Fibroblast of the aortic adventitia (primary cell): Measurements from ENCODE around the gene CD276. TPM values are rescaled to one million over a fixed set of nuclear protein-coding genes. Genes with fewer than 3 reads are reported as not detected.
"Not testable (repeated sequence)": the region's sequence is repeated elsewhere in the genome, so short reads cannot be mapped to it uniquely, and the experiment has no call there.

Experiments used
- DNase-seq: peaks from one replicate; pipeline ENCODE4 v3.0.0-alpha.2; 2010; ENCODE audit warnings: low read depth
- H3K4me3 ChIP-seq: 2 replicates; pipeline ENCODE4 v1.5.1; 2011; ENCODE audit warnings: low read depth, mild to moderate bottlenecking, control low read depth, low read length, moderate library complexity
- total RNA-seq: library from RNA; depleted of rRNA; stranded (reverse); fragments of >200 nt; gene quantifications from 2 replicates; pipeline ENCODE4 v1.2.3, GENCODE V29; 2012; ENCODE audit warnings: low replicate concordance
- TF ChIP-seq, protein P1 (sequence below): IDR thresholded peaks from 2 replicates; pipeline ENCODE4 v1.5.1; 2011; ENCODE audit warnings: mild to moderate bottlenecking, low read length, control low read depth, inconsistent platforms; ENCODE audit not compliant: insufficient read depth

The CD276 gene
- total RNA-seq, 1 donor: 87.3 TPM

DNA sequence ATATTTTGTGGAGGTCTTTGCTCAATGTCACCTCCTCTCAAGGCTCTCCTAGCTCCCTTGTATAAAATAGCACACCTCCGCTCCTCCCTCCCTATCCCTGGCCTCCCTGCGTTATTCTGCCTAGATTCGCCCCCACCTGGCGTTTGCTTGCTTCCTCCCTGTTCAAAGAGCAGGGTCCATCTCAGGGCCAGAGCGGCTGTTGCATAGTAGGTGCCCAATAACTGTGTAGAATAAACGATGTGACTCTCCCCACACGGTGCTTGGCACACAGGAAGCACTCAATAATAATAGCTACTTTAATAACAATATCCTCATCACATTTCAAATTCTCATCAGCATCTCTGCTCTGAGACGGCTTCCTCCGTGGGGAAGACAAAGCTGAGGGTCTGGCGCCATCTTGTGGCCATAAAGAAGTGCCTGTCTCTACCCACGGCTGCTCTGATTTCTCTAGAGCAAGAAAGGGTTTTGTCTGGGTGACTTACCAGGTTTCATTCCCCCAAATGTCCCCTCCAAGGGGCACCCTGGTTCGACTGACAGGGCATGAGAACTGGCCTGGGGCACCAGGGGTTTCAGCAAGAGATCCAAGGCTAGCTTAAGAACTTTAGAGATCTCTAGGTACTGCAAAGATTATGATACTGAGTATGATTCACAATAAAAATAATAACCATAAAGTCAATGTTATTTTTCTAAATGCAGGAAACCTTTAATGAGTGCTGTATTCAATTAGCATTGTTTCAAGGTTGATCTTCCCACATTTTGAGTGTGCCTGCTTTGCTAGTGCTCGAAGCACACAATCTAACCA lies 16.1 kb downstream of the CD276 start:
- TF ChIP-seq, protein P1, sequence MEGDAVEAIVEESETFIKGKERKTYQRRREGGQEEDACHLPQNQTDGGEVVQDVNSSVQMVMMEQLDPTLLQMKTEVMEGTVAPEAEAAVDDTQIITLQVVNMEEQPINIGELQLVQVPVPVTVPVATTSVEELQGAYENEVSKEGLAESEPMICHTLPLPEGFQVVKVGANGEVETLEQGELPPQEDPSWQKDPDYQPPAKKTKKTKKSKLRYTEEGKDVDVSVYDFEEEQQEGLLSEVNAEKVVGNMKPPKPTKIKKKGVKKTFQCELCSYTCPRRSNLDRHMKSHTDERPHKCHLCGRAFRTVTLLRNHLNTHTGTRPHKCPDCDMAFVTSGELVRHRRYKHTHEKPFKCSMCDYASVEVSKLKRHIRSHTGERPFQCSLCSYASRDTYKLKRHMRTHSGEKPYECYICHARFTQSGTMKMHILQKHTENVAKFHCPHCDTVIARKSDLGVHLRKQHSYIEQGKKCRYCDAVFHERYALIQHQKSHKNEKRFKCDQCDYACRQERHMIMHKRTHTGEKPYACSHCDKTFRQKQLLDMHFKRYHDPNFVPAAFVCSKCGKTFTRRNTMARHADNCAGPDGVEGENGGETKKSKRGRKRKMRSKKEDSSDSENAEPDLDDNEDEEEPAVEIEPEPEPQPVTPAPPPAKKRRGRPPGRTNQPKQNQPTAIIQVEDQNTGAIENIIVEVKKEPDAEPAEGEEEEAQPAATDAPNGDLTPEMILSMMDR: peak; percentile 86
- peak; percentile 85 for DNase-seq
- H3K4me3 ChIP-seq: no peak overlapping the region

DNA sequence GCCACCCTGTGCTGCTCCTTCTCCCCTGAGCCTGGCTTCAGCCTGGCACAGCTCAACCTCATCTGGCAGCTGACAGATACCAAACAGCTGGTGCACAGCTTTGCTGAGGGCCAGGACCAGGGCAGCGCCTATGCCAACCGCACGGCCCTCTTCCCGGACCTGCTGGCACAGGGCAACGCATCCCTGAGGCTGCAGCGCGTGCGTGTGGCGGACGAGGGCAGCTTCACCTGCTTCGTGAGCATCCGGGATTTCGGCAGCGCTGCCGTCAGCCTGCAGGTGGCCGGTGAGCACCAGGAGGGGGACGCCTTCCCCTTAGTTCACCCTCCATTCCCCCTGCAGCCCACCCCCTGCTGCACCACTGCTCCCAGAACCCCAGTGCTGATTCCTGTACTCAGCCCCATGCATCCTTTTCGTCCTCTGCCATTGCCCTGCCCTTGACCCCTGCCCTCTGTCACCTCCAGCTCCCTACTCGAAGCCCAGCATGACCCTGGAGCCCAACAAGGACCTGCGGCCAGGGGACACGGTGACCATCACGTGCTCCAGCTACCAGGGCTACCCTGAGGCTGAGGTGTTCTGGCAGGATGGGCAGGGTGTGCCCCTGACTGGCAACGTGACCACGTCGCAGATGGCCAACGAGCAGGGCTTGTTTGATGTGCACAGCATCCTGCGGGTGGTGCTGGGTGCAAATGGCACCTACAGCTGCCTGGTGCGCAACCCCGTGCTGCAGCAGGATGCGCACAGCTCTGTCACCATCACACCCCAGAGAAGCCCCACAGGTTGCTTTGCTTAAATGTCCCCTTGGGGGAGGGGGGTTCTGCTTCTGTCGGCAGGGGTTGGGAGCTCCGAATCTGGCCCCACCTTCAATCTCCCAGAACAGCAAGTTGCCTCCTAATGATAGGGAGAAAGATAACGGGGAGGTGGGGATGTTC lies 18.4 kb downstream of the CD276 start:
- H3K4me3 ChIP-seq, DNase-seq: not testable (repeated sequence)

DNA sequence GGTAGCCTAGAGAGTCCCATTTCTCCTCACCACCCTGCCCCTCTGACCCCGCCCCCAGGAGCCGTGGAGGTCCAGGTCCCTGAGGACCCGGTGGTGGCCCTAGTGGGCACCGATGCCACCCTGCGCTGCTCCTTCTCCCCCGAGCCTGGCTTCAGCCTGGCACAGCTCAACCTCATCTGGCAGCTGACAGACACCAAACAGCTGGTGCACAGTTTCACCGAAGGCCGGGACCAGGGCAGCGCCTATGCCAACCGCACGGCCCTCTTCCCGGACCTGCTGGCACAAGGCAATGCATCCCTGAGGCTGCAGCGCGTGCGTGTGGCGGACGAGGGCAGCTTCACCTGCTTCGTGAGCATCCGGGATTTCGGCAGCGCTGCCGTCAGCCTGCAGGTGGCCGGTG lies 19.4 kb downstream of the CD276 start:
- not testable (repeated sequence) for H3K4me3 ChIP-seq, DNase-seq

DNA sequence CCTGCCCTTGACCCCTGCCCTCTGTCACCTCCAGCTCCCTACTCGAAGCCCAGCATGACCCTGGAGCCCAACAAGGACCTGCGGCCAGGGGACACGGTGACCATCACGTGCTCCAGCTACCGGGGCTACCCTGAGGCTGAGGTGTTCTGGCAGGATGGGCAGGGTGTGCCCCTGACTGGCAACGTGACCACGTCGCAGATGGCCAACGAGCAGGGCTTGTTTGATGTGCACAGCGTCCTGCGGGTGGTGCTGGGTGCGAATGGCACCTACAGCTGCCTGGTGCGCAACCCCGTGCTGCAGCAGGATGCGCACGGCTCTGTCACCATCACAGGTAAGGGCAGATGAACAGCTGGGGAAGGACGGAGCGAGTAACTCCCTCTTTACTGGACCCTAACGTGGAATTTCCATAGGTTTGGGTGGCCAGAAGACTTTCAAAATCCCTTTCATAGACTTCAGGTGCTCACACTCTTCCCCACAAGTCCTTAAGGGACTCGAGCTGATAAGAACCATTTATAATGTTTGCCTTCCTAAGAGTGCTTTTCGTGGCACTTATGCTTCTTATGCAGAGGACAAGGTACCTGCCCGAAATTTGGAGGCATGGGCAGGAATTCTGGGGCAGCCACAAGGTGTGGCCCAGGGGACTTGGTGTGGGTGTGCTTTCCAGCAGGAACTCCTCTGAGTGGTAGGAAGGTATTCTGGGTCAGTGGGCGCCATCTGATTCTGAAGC lies 20.1 kb downstream of the CD276 start:
- DNase-seq, H3K4me3 ChIP-seq: not testable (repeated sequence)

DNA sequence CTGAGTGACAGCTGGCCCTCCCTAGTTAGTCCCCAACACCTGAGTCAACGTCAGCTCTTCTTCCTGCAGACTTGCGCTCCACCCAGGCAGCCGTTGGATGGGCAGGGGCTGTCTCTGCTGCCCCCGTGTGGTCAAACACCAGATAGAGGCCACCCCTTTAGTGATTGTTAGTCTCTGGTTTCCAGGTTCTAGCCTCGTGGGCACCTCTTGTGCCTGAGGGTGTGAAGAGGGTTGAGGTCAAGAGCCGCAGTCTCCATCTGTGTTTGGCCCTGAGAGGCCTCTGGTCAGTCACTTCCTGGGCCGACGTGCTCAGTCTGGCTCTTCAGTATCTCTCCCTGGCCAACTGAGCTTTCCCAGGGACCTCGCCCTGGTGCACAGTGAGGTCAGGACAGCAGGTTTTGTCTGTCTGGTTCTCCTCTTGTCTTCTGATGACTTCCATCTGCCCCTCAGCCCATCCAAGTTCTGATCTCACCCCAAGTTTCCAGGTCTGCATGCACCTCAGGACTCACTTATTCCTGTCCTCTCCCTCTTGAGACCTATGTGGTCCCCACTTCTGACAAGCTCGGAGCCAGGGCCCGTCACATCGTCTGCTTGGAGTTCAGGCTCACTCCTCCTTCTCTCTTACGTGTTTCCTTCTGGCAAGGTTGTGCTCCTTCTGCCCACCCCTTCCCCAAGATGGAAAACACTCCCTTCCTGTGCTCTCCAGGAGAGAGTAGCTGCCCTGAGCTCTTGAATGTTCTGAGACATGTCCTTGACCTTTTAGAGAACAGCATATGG lies 20.9 kb downstream of the CD276 start:
- TF ChIP-seq, protein P1: peak; percentile 85
- no peak overlapping the region for H3K4me3 ChIP-seq
- DNase-seq: peak; percentile 49

DNA sequence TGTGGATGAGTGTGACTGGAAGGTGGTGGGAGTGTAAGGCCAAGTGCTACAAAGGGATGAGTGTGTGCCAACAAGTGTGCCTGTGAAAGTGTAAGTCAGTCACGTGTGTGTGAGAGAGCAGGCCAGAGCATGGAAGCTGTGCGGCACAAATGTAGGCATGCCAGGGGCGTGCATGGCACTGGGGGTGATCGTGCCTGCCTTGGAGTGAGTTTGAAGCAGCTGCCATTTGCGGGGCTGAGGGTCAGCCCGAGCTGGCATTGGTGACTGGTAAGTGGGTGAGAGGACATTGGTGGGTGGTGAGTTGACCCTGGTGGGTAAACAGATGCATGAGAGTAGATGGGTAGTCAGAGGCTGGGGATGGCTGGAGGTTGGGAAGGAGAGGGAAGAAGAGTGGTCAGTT lies 24.5 kb downstream of the CD276 start:
- DNase-seq: no peak

DNA sequence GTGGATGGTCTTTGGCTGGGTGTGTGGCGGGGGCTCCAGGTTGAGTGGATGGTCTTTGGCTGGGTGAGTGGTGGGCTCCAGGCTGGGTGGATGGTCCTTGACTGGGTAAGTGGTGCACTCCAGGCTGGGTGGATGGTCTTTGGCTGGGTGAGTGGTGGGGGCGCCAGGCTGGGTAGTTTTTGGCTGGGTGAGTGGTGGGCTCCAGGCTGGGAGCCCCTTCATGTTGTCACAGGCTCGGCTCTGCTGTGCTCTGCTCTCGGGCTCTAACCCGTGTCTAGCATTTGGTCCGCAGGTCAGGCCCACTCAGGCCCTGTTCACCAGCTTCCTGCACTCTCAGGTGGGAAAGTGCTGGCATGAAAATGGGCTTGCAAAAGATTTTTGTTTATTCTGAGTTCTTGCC lies 25.1 kb downstream of the CD276 start:
- no peak for DNase-seq
- no peak overlapping the region for H3K4me3 ChIP-seq
- TF ChIP-seq, protein P1: no peak

More for the DNA sequence above, 24.5 kb downstream of the CD276 start:
- TF ChIP-seq, protein P1: no peak
- H3K4me3 ChIP-seq: no peak overlapping the region
